ENCODE measurements around the gene ST6GAL1. TPM values are rescaled to one million over a fixed set of nuclear protein-coding genes. Genes with fewer than 3 reads are reported as not detected.
"Not testable (repeated sequence)": the region's sequence is repeated elsewhere in the genome, so short reads cannot be mapped to it uniquely, and the experiment has no call there.

Gene ST6GAL1
- total RNA-seq, 1 donor from 2014 or later: 72.7 TPM

- no peaks in the 10 kb centered on the region for H3K36me3 ChIP-seq
- TF ChIP-seq CTCF (IDR thresholded peaks at IDR 0.05): no peak
- H3K4me1 ChIP-seq: peaks cover 39% of the 10 kb centered on the region
- DNase-seq (no peak), ATAC-seq (no peak)
- no peaks in the 10 kb centered on the region for H3K27me3 ChIP-seq (ENCODE audit: low read depth)
- intact Hi-C loops (cut with DNase I): no loop called here
- H3K9me3 ChIP-seq: no peaks in the 10 kb centered on the region
- H3K27ac ChIP-seq: no peak overlapping the region
- no peak overlapping the region for H3K4me3 ChIP-seq
Observed at GRCh38 chr3:186951640-186952552, 21.6 kb downstream of the ST6GAL1 start.

- no peaks in the 10 kb centered on the region for H3K9me3 ChIP-seq
- no peak for TF ChIP-seq CTCF (IDR thresholded peaks at IDR 0.05)
- peaks cover 28% of the 10 kb centered on the region for H3K4me1 ChIP-seq
- DNase-seq (no peak), ATAC-seq (peak in 1 of 2 donors; percentile 14)
- H3K27ac ChIP-seq: no peak overlapping the region
- H3K27me3 ChIP-seq (ENCODE audit: low read depth): no peaks in the 10 kb centered on the region
- intact Hi-C loops (cut with DNase I): no loop called here
- no peak overlapping the region for H3K4me3 ChIP-seq
- H3K36me3 ChIP-seq: no peaks in the 10 kb centered on the region
Observed at GRCh38 chr3:186953011-186953487, 22.7 kb downstream of the ST6GAL1 start.

- intact Hi-C loops (cut with DNase I); H3K27me3 ChIP-seq (ENCODE audit: low read depth); H3K9me3 ChIP-seq; H3K4me3 ChIP-seq; H3K36me3 ChIP-seq; H3K27ac ChIP-seq; ATAC-seq; DNase-seq: not testable (repeated sequence)
- H3K4me1 ChIP-seq: peaks cover 28% of the 10 kb centered on the region
Observed at GRCh38 chr3:186953992-186954699, 23.8 kb downstream of the ST6GAL1 start.

- H3K4me3 ChIP-seq: no peak overlapping the region
- peaks cover 28% of the 10 kb centered on the region for H3K4me1 ChIP-seq
- DNase-seq: no peak
- no peaks in the 10 kb centered on the region for H3K36me3 ChIP-seq
- ATAC-seq: peak in 1 of 2 donors; percentile 46
- no peak for TF ChIP-seq CTCF (IDR thresholded peaks at IDR 0.05)
- intact Hi-C loops (cut with DNase I): no loop called here
- H3K27ac ChIP-seq: no peak overlapping the region
- no peaks in the 10 kb centered on the region for H3K27me3 ChIP-seq (ENCODE audit: low read depth)
- H3K9me3 ChIP-seq: no peaks in the 10 kb centered on the region
Observed at GRCh38 chr3:186955898-186956696, 25.8 kb downstream of the ST6GAL1 start.

GRCh38 chr3:186959029-186959624 is 28.8 kb downstream of the ST6GAL1 start:
- no peak for DNase-seq
- intact Hi-C loops (cut with DNase I): no loop called here
- ATAC-seq: no peak
- Histone ChIP-seq H3K4me1 (peaks cover 15% of the 10 kb centered on the region), H3K27ac (no peak overlapping the region), H3K4me3 (no peak overlapping the region), H3K36me3 (peaks cover 5% of the 10 kb centered on the region), H3K9me3 (no peaks in the 10 kb centered on the region), H3K27me3 (ENCODE audit: low read depth) (no peaks in the 10 kb centered on the region)
- no peak for TF ChIP-seq CTCF (IDR thresholded peaks at IDR 0.05)
